ENCODE measurements around the gene CHRM2. TPM values are rescaled to one million over a fixed set of nuclear protein-coding genes. Genes with fewer than 3 reads are reported as not detected.

CHRM2 gene
- total and polyA plus RNA-seq, 2 donors (not counting 1 experiment from before 2014, with no cell fraction given): 7.9 to 47.1 TPM

DNA sequence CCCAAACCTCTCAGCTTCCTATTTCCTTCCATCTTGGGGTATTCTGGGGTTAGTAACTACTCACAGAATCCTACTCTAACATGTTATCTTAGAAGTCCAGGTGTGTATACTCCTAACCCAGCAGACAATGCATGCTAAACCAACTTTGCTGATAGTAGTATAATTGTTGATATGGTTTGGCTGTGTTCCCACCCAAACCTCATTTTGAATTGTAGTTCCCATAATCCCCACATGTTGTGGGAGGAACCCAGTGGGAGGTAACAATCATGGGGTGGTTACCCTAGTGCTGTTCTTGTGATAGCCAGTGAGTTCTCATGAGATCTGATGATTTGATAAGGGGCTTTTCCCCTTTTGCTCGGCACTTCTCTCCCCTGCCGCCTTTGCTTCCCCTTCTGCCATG, 135.1 kb downstream of the CHRM2 start:
- DNase-seq (ENCODE audit: low read depth in 2 of 2): no peak
- Histone ChIP-seq H3K27me3 (ENCODE audit: control insufficient read depth, insufficient read depth, low read length) (no peaks in the 10 kb centered on the region), H3K4me1 (ENCODE audit: control insufficient read depth, extremely low read depth, insufficient read depth, low read length) (peaks cover 16% of the 10 kb centered on the region), H3K9me3 (ENCODE audit: control insufficient read depth, insufficient read depth, low read depth, low read length) (no peaks in the 10 kb centered on the region), H3K27ac (ENCODE audit: insufficient read depth, low read length) (no peak overlapping the region), H3K9ac (ENCODE audit: insufficient read depth, low read length) (no peak overlapping the region), H4K20me1 (ENCODE audit: control insufficient read depth, extremely low read depth, insufficient read depth, low read length) (no peaks in the 10 kb centered on the region), H2AFZ (ENCODE audit: low read length) (no peak overlapping the region), H3K79me2 (ENCODE audit: control insufficient read depth, insufficient read depth, low read length) (no peaks in the 10 kb centered on the region), H3K4me2 (ENCODE audit: extremely low read depth, insufficient read depth, low read length) (no peak overlapping the region), H3K36me3 (ENCODE audit: control insufficient read depth, insufficient read depth, low read length) (no peaks in the 10 kb centered on the region), H3K4me3 (replicated peaks in 1 of 4; ENCODE audit: control extremely low read depth in 1 of 4, insufficient read depth in 1 of 4, low read depth in 3 of 4, low read length in 4 of 4) (no peak overlapping the region)
- TF ChIP-seq EZH2 (IDR thresholded peaks at IDR 0.05; ENCODE audit: low read length, missing control alignments): no peak
- TF ChIP-seq, protein P1, sequence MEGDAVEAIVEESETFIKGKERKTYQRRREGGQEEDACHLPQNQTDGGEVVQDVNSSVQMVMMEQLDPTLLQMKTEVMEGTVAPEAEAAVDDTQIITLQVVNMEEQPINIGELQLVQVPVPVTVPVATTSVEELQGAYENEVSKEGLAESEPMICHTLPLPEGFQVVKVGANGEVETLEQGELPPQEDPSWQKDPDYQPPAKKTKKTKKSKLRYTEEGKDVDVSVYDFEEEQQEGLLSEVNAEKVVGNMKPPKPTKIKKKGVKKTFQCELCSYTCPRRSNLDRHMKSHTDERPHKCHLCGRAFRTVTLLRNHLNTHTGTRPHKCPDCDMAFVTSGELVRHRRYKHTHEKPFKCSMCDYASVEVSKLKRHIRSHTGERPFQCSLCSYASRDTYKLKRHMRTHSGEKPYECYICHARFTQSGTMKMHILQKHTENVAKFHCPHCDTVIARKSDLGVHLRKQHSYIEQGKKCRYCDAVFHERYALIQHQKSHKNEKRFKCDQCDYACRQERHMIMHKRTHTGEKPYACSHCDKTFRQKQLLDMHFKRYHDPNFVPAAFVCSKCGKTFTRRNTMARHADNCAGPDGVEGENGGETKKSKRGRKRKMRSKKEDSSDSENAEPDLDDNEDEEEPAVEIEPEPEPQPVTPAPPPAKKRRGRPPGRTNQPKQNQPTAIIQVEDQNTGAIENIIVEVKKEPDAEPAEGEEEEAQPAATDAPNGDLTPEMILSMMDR (conservative IDR thresholded peaks at IDR 0.05 in 1 of 2, IDR thresholded peaks at IDR 0.05 in 1 of 2; ENCODE audit: low read depth in 1 of 2, low read length in 2 of 2): no peak

DNA sequence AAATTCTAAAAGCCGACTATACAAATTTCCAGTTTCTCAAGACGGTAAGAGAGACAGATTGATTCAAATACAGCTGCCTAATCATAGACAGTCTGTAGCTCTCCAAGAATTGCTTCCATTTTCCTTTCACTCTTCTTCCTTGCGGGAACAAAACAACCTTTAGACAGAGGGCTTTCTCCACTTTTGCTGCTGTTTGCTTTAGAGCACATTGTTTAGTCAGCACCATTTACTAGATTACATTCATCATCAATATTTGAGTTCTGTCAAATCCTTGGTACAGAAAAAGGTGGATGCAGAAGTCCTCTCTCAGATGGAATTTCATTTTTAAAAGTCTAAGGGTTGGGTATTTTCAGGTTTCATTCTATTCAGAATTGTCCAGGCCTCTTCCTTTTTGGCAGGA, 137.4 kb downstream of the CHRM2 start:
- H3K9me3 ChIP-seq (ENCODE audit: control insufficient read depth, insufficient read depth, low read depth, low read length): no peaks in the 10 kb centered on the region
- H3K4me1 ChIP-seq (ENCODE audit: control insufficient read depth, extremely low read depth, insufficient read depth, low read length): peaks cover 14% of the 10 kb centered on the region
- no peaks in the 10 kb centered on the region for H3K36me3 ChIP-seq (ENCODE audit: control insufficient read depth, insufficient read depth, low read length)
- H3K27me3 ChIP-seq (ENCODE audit: control insufficient read depth, insufficient read depth, low read length): no peaks in the 10 kb centered on the region
- no peak for TF ChIP-seq EZH2 (IDR thresholded peaks at IDR 0.05; ENCODE audit: low read length, missing control alignments)
- TF ChIP-seq, protein P1 (conservative IDR thresholded peaks at IDR 0.05 in 1 of 2, IDR thresholded peaks at IDR 0.05 in 1 of 2; ENCODE audit: low read depth in 1 of 2, low read length in 2 of 2): no peak
- no peak for DNase-seq (ENCODE audit: low read depth in 2 of 2)
- H3K9ac ChIP-seq (ENCODE audit: insufficient read depth, low read length): no peak overlapping the region
- no peaks in the 10 kb centered on the region for H3K79me2 ChIP-seq (ENCODE audit: control insufficient read depth, insufficient read depth, low read length)
- no peaks in the 10 kb centered on the region for H4K20me1 ChIP-seq (ENCODE audit: control insufficient read depth, extremely low read depth, insufficient read depth, low read length)
- H2AFZ ChIP-seq (ENCODE audit: low read length): no peak overlapping the region
- H3K4me2 ChIP-seq (ENCODE audit: extremely low read depth, insufficient read depth, low read length): no peak overlapping the region
- H3K27ac ChIP-seq (ENCODE audit: insufficient read depth, low read length): no peak overlapping the region
- H3K4me3 ChIP-seq (replicated peaks in 1 of 4; ENCODE audit: control extremely low read depth in 1 of 4, insufficient read depth in 1 of 4, low read depth in 3 of 4, low read length in 4 of 4): no peak overlapping the region

GRCh38 chr7:137006293-137006692, 137.8 kb downstream of the CHRM2 start:
- peak overlapping the region; percentile 52 for H3K4me2 ChIP-seq (ENCODE audit: extremely low read depth, insufficient read depth, low read length)
- no peak for TF ChIP-seq EZH2 (IDR thresholded peaks at IDR 0.05; ENCODE audit: low read length, missing control alignments)
- TF ChIP-seq, protein P1 (conservative IDR thresholded peaks at IDR 0.05 in 1 of 2, IDR thresholded peaks at IDR 0.05 in 1 of 2; ENCODE audit: low read depth in 1 of 2, low read length in 2 of 2): no peak
- no peaks in the 10 kb centered on the region for H3K79me2 ChIP-seq (ENCODE audit: control insufficient read depth, insufficient read depth, low read length)
- peak; percentile 47 to 90 for DNase-seq (ENCODE audit: low read depth in 2 of 2)
- no peaks in the 10 kb centered on the region for H3K9me3 ChIP-seq (ENCODE audit: control insufficient read depth, insufficient read depth, low read depth, low read length)
- H3K27ac ChIP-seq (ENCODE audit: insufficient read depth, low read length): peak overlapping the region; percentile 13
- no peaks in the 10 kb centered on the region for H4K20me1 ChIP-seq (ENCODE audit: control insufficient read depth, extremely low read depth, insufficient read depth, low read length)
- no peaks in the 10 kb centered on the region for H3K36me3 ChIP-seq (ENCODE audit: control insufficient read depth, insufficient read depth, low read length)
- H3K9ac ChIP-seq (ENCODE audit: insufficient read depth, low read length): no peak overlapping the region
- H3K4me3 ChIP-seq (replicated peaks in 1 of 4; ENCODE audit: control extremely low read depth in 1 of 4, insufficient read depth in 1 of 4, low read depth in 3 of 4, low read length in 4 of 4): no peak overlapping the region
- no peaks in the 10 kb centered on the region for H3K27me3 ChIP-seq (ENCODE audit: control insufficient read depth, insufficient read depth, low read length)
- no peak overlapping the region for H2AFZ ChIP-seq (ENCODE audit: low read length)
- peaks cover 12% of the 10 kb centered on the region for H3K4me1 ChIP-seq (ENCODE audit: control insufficient read depth, extremely low read depth, insufficient read depth, low read length)
